IMR-90 (cell line): Measurements from ENCODE around the gene THRAP3. TPM values are rescaled to one million over a fixed set of nuclear protein-coding genes. Genes with fewer than 3 reads are reported as not detected.

ENCODE experiments used
- ATAC-seq: fragments of 200-7000 bp; cut with Tn5 transposase; 2 replicates; pipeline ENCODE4 v1.9.1; 2020; ENCODE audit warnings: low read depth, mild to moderate bottlenecking, moderate library complexity
- BruUV-seq: library from RNA; stranded (reverse); fragments of 400-500 nt; replicated peaks from 2 replicates; lab custom pipeline; 2021; lab: Mats Ljungman, UMichigan
- CTCF ChIA-PET: fragments of 300-600 bp; formaldehyde crosslinking; extraction: SDS; loops from one replicate; lab custom pipeline; 2021; ENCODE audit warnings: antibody characterized with exemption; lab: Yijun Ruan, JAX
- POLR2A ChIA-PET: fragments of 300-600 bp; sonication (Branson Sonifier 250); formaldehyde crosslinking; loops from one replicate; lab custom pipeline; 2022; ENCODE audit warnings: antibody characterized with exemption; ENCODE audit not compliant: unreplicated experiment; lab: Charles Lee
- DNase-seq: peaks from one replicate; pipeline ENCODE4 v3.0.0; 2013
- H2AFZ ChIP-seq: replicated peaks from 2 replicates; pipeline ENCODE3; 2013; ENCODE audit warnings: low read length, mild to moderate bottlenecking; ENCODE audit not compliant: poor library complexity
- H2AK5ac ChIP-seq: 2 replicates; pipeline ENCODE4 v1.6.1; 2013; ENCODE audit warnings: low read depth, low read length, inconsistent platforms
- H2AK9ac ChIP-seq: replicated peaks from 2 replicates; pipeline ENCODE3; 2013; ENCODE audit warnings: mild to moderate bottlenecking, low read depth, low read length, moderate library complexity; ENCODE audit not compliant: poor library complexity
- H2BK120ac ChIP-seq: 2 replicates; pipeline ENCODE4 v1.6.1; 2013; ENCODE audit warnings: low read depth, low read length, inconsistent platforms
- H2BK15ac ChIP-seq: 3 replicates; pipeline ENCODE4 v1.6.1; 2013; ENCODE audit warnings: low read depth, low read length, inconsistent platforms
- H2BK20ac ChIP-seq: 2 replicates; pipeline ENCODE4 v1.6.1; 2013; ENCODE audit warnings: low read depth, mild to moderate bottlenecking, inconsistent platforms, low read length, moderate library complexity
- H2BK5ac ChIP-seq: 2 replicates; pipeline ENCODE4 v1.6.1; 2013; ENCODE audit warnings: mild to moderate bottlenecking, low read depth, low read length, inconsistent platforms; ENCODE audit not compliant: poor library complexity, severe bottlenecking
- H3K14ac ChIP-seq: replicated peaks from 2 replicates; pipeline ENCODE4 v1.6.1; 2013; ENCODE audit warnings: low read depth, low read length, inconsistent platforms
- H3K18ac ChIP-seq: 2 replicates; pipeline ENCODE4 v1.6.1; 2013; ENCODE audit warnings: low read depth, low read length, control low read depth
- H3K23ac ChIP-seq: 2 replicates; pipeline ENCODE4 v1.6.1; 2013; ENCODE audit warnings: low read depth, low read length, inconsistent platforms
- H3K27ac ChIP-seq: 2 replicates; pipeline ENCODE4 v1.5.1; 2013; ENCODE audit warnings: mild to moderate bottlenecking, control low read depth, low read length; ENCODE audit not compliant: insufficient read depth
- H3K27me3 ChIP-seq: 2 replicates; pipeline ENCODE4 v1.6.1; 2013; ENCODE audit warnings: low read length; ENCODE audit not compliant: control insufficient read depth, insufficient read depth
- H3K36me3 ChIP-seq: 2 replicates; pipeline ENCODE4 v1.6.1; 2013; ENCODE audit warnings: low read length, mixed read lengths; ENCODE audit not compliant: control insufficient read depth, insufficient read depth
- H3K4ac ChIP-seq: 2 replicates; pipeline ENCODE4 v1.6.1; 2013; ENCODE audit warnings: low read depth, low read length, inconsistent platforms
- H3K4me1 ChIP-seq: 2 replicates; pipeline ENCODE4 v1.6.1; 2013; ENCODE audit warnings: low read length, mixed read lengths; ENCODE audit not compliant: control insufficient read depth, insufficient read depth
- H3K4me2 ChIP-seq: 2 replicates; pipeline ENCODE4 v1.6.1; 2013; ENCODE audit warnings: low read depth, mild to moderate bottlenecking, control low read depth, low read length, moderate library complexity
- H3K4me3 ChIP-seq: 2 replicates; pipeline ENCODE4 v1.5.1; 2013; ENCODE audit warnings: low read depth, mild to moderate bottlenecking, control low read depth, low read length, moderate library complexity; ENCODE audit not compliant: insufficient read depth
- H3K56ac ChIP-seq: 2 replicates; pipeline ENCODE4 v1.6.1; 2013; ENCODE audit warnings: low read length, inconsistent platforms; ENCODE audit not compliant: insufficient read depth; ENCODE audit errors: extremely low read depth
- H3K79me1 ChIP-seq, 2 experiments: 2 replicates each; pipeline ENCODE4 v1.6.1; 2013; ENCODE audit warnings: low read length in 2 of 2, inconsistent platforms in 1 of 2, low read depth in 1 of 2
- H3K9ac ChIP-seq: 2 replicates; pipeline ENCODE4 v1.6.1; 2013; ENCODE audit warnings: low read depth, low read length, control low read depth
- H3K9me1 ChIP-seq: 2 replicates; pipeline ENCODE4 v1.6.1; 2013; ENCODE audit warnings: low read length, inconsistent platforms; ENCODE audit not compliant: insufficient read depth
- H3K9me3 ChIP-seq: 2 replicates; pipeline ENCODE4 v1.6.1; 2013; ENCODE audit warnings: low read length; ENCODE audit not compliant: control insufficient read depth, insufficient read depth
- H4K20me1 ChIP-seq: 2 replicates; pipeline ENCODE4 v1.6.1; 2013; ENCODE audit warnings: low read length, inconsistent platforms; ENCODE audit not compliant: insufficient read depth
- H4K5ac ChIP-seq: 2 replicates; pipeline ENCODE4 v1.6.1; 2013; ENCODE audit warnings: mild to moderate bottlenecking, low read depth, low read length, control low read depth
- H4K8ac ChIP-seq, 2 experiments: 2 replicates each; pipeline ENCODE4 v1.6.1; 2013; ENCODE audit warnings: low read depth in 2 of 2, low read length in 2 of 2, control low read depth in 1 of 2, inconsistent platforms in 1 of 2
- H4K91ac ChIP-seq: 2 replicates; pipeline ENCODE4 v1.6.1; 2013; ENCODE audit warnings: low read depth, low read length, inconsistent platforms; ENCODE audit not compliant: insufficient read depth
- MAFK ChIP-seq: IDR thresholded peaks from 2 replicates; pipeline ENCODE4 v1.6.1; 2012; ENCODE audit warnings: low read depth, low read length, improper control_type of control experiment
- MAZ ChIP-seq: IDR thresholded peaks from 2 replicates; pipeline ENCODE4 v1.6.1; 2012; ENCODE audit warnings: low read depth, mild to moderate bottlenecking, low read length, improper control_type of control experiment, moderate library complexity, borderline replicate concordance
- WGBS, 2 experiments: methylation state at CpG; one replicate each; pipeline versions ENCODE4 v1.1.5 to v1.1.7; 2013; ENCODE audit warnings: missing lambda C conversion rate in 2 of 2; ENCODE audit not compliant: insufficient read length in 1 of 2; ENCODE audit errors: extremely low coverage in 2 of 2; 5-methylcytosine and 5-hydroxymethylcytosine counted together
- dilution Hi-C: fragments of 300-500 bp; cut with HindIII; formaldehyde crosslinking; loops from one replicate; pipeline ENCODE4 v1.14.3; 2018; ENCODE audit warnings: low sequenced_read_pairs; ENCODE audit not compliant: unreplicated experiment
- in situ Hi-C: fragments of 300-500 bp; cut with MboI; formaldehyde crosslinking; loops from 3 replicates; pipeline ENCODE4 v1.14.3; 2019; ENCODE audit warnings: low sequenced_read_pairs, inconsistent platforms, mixed read lengths
- intact Hi-C: fragments of 100-400 bp; cut with micrococcal nuclease; formaldehyde crosslinking; loops from 2 replicates; pipeline ENCODE4 v1.10.0; 2022
- polyA plus RNA-seq, 3 experiments: library from polyadenylated mRNA; depleted of rRNA; stranded (reverse); fragments of >200 nt; gene quantifications; 2 replicates each; pipeline ENCODE4 v1.2.3, GENCODE V29; 2012; ENCODE audit warnings: low replicate concordance in 1 of 3
- total RNA-seq: library from RNA; depleted of rRNA; stranded (reverse); fragments of >200 nt; gene quantifications from 2 replicates; pipeline ENCODE4 v1.2.3, GENCODE V29; 2012

THRAP3 gene
- total and polyA plus RNA-seq, 2 of the 4 experiments (the other 2 are of a cell fraction) = 60.6 to 66.5 TPM

DNA sequence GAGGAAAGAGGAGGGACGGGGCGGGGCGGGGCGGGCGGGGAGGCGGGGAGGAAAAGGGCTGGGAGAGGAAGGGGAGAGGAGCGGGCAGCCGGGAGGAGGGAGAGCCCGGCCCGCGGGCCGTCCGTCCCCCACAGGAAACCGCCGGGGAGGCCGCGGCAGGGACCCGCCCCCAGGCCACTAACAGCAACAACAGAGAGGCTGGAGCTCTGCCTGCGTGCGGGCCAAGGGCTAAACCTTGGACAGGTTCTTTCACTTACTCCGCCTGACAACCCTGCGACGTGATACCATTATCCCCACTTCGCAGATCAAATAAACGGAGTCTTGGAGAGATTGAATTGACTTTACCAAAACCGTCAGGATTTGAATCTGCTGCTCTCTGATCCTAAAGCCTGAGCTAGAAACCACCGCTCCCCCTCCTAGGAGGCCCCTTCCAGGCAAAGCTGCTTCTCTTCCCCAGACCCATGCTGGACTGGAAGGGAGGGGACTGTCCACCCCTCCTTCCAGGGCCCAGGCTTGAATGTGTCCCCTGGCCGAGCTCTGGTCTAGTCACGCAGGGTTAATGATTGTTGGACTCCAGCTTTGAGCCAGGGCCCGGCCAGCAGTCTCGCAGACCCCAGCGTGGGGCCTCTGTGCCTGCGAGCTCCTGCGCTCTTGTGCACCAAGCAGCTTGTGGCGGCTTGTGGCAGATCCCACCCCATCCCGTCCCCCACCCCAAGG, 99.6 kb downstream of the THRAP3 start, which contains the start of gene EVA1B:
Gene EVA1B (minus strand): TSS at position 10 of the 717 bp plus-strand sequence. CDS start 608 bp downstream, outside the sequence.
- intact Hi-C loops = loop anchor here (2.0 to 5.0 kb wide), 3 partner anchors 27 to 64 kb away; partner anchors contain the start of gene STK40

More for the DNA sequence above, 99.6 kb downstream of the THRAP3 start, which contains the start of gene EVA1B:
- Histone ChIP-seq H4K20me1 (peaks cover 7% of the 10 kb centered on the region), H3K9me3 (no peaks in the 10 kb centered on the region), H4K91ac (peak within 1 kb of the TSS; percentile 61), H3K56ac (peak within 1 kb of the TSS; percentile 59), H3K14ac (peak within 1 kb of the TSS; percentile 89), H2AK9ac (peak within 1 kb of the TSS; percentile 99), H2BK120ac (peak within 1 kb of the TSS; percentile 73), H3K9ac (peak within 1 kb of the TSS; percentile 71), H2BK20ac (peak within 1 kb of the TSS; percentile 11), H2BK15ac (peak within 1 kb of the TSS; percentile 79; the same call in 1 of the 3 replicates), H2BK5ac (peak within 1 kb of the TSS; percentile 91), H3K4me1 (peaks cover 30% of the 10 kb centered on the region), H3K79me1 (peaks cover 0 to 70% of the 10 kb centered on the region in 2 experiments), H4K8ac (peak within 1 kb of the TSS; percentile 62 to 81; a peak in 3 of 4 replicates), H3K4me3 (peak within 1 kb of the TSS; percentile 78), H3K36me3 (peaks cover 9% of the 10 kb centered on the region; the same call in 1 of the 2 replicates), H4K5ac (peak within 1 kb of the TSS; percentile 88), H3K23ac (peak within 1 kb of the TSS; percentile 83), H3K18ac (peak within 1 kb of the TSS; percentile 22), H3K27ac (peak within 1 kb of the TSS; percentile 94), H3K27me3 (no peaks in the 10 kb centered on the region), H3K4me2 (peak within 1 kb of the TSS; percentile 80), H3K4ac (peak within 1 kb of the TSS; percentile 92), H3K9me1 (peaks cover 26% of the 10 kb centered on the region), H2AFZ (peak within 1 kb of the TSS; percentile 84), H2AK5ac (peak within 1 kb of the TSS; percentile 82)
- peak; percentile 63 for ATAC-seq
- TF ChIP-seq MAFK (no peak), MAZ (peak; percentile 85)
- 0% methylated on average over 4 of the region's 36 CpGs; no CpG with 5 or more reads in 1 of the 2 experiments for WGBS, 2 experiments
- ChIA-PET POLR2A (interaction anchor here (0.6 to 2.3 kb wide), 2 partner anchors 45 to 63 kb away, joined by 3 to 6 read pairs; no protein-coding TSS in a partner anchor), CTCF (interaction anchor here (1.1 to 1.2 kb wide), 3 partner anchors 27 to 63 kb away, joined by 3 to 4 read pairs (median 3); no protein-coding TSS in a partner anchor)
- dilution Hi-C loops (no loop called here), in situ Hi-C loops (no loop called here)
- peak; percentile 82 for DNase-seq
- BruUV-seq = no TSS peak
